Esophagus squamous epithelium (tissue), 5 donors: ENCODE data around the gene FAAP100. TPM values are rescaled to one million over a fixed set of nuclear protein-coding genes. Genes with fewer than 3 reads are reported as not detected.

Experiments
- DNase-seq: peaks from one replicate; lab custom pipeline; 2025; lab: John Stamatoyannopoulos, UW
- H3K27ac ChIP-seq, 4 donors: fragments of 200-600 bp; sonication (generic); one replicate each; pipeline ENCODE4 v1.5.1; 2016 to 2019; ENCODE audit warnings: mild to moderate bottlenecking in 1 of 4
- H3K27me3 ChIP-seq, 4 donors: fragments of 200-600 bp; sonication (generic); 1 replicate in 3 of 4; 2 replicates in 1 of 4; pipeline versions ENCODE4 v1.5.1 to v1.6.0; 2017 to 2021; ENCODE audit warnings: antibody characterized with exemption in 1 of 4
- H3K36me3 ChIP-seq, 3 donors: fragments of 200-600 bp; sonication (generic); one replicate each; pipeline ENCODE4 v1.5.1; 2016 to 2019
- H3K4me1 ChIP-seq, 3 donors: fragments of 200-600 bp; sonication (generic); one replicate each; pipeline ENCODE4 v1.5.1; 2017 to 2019
- H3K4me3 ChIP-seq, 4 donors: fragments of 200-600 bp; sonication (generic); 1 replicate in 3 of 4; 2 replicates in 1 of 4; pipeline ENCODE4 v1.5.1; 2016 to 2019; ENCODE audit warnings: mild to moderate bottlenecking in 2 of 4, moderate library complexity in 1 of 4
- H3K9me3 ChIP-seq, 3 donors: fragments of 200-600 bp; sonication (generic); one replicate each; pipeline ENCODE4 v1.5.1; 2016 to 2019
- CTCF ChIP-seq, 6 experiments: fragments of 450-650 bp in 4 of 6; fragments of 200-600 bp in 2 of 6; sonication (generic) in 2 of 6; IDR thresholded peaks; one replicate each; pipeline ENCODE4 v1.5.1; 2016 to 2019; ENCODE audit warnings: antibody characterized with exemption in 6 of 6, mild to moderate bottlenecking in 4 of 6, moderate library complexity in 4 of 6
- POLR2A ChIP-seq, 4 donors: fragments of 450-650 bp; IDR thresholded peaks; one replicate each; pipeline ENCODE4 v1.6.1; 2017; ENCODE audit warnings: antibody characterized with exemption in 4 of 4, mild to moderate bottlenecking in 4 of 4, moderate library complexity in 3 of 4
- WGBS, 2 donors: methylation state at CpG; one replicate each; pipeline ENCODE4 v1.1.5; 2018; 5-methylcytosine and 5-hydroxymethylcytosine counted together
- intact Hi-C: fragments of 100-400 bp; cut with DNase I; formaldehyde crosslinking; loops from one replicate; pipeline ENCODE4 v1.15.0; 2022
- total RNA-seq, 4 donors: library from RNA; depleted of rRNA; stranded (reverse); fragments of >200 nt; gene quantifications; one replicate each; pipeline ENCODE4 v1.1.0, GENCODE V29; 2016
- donor health status: DM: yes; HTN: yes; CAD: no.

FAAP100 gene
- total RNA-seq, 4 donors from 2014 or later, result 17.3 to 32.2 (median 26.1) TPM

- WGBS, 2 donors, result 65 to 88% methylated on average over 12 of the region's 12 CpGs
- no peak overlapping the region for H3K4me3 ChIP-seq
- no peak overlapping the region for H3K27ac ChIP-seq
- H3K36me3 ChIP-seq, result peaks cover 22 to 97% (median 27%) of the 10 kb centered on the region in 3 donors
- H3K27me3 ChIP-seq, result no peaks in the 10 kb centered on the region
- H3K9me3 ChIP-seq, result no peaks in the 10 kb centered on the region
- TF ChIP-seq CTCF (IDR thresholded peaks at IDR 0.05) (no peak), POLR2A (IDR thresholded peaks at IDR 0.05) (no peak)
- intact Hi-C loops, result no loop called here
- peaks cover 14 to 19% (median 16%) of the 10 kb centered on the region in 3 donors for H3K4me1 ChIP-seq
- no peak for DNase-seq
These were observed 20.5 kb upstream of the FAAP100 start for GRCh38 chr17:81572563-81573168.

- no peak for TF ChIP-seq CTCF (IDR thresholded peaks at IDR 0.05)
- Histone ChIP-seq H3K36me3 (peaks cover 23 to 100% (median 32%) of the 10 kb centered on the region in 3 donors), H3K27me3 (no peaks in the 10 kb centered on the region), H3K4me1 (peaks cover 12 to 21% (median 19%) of the 10 kb centered on the region in 3 donors), H3K27ac (no peak overlapping the region), H3K4me3 (no peak overlapping the region), H3K9me3 (no peaks in the 10 kb centered on the region)
- WGBS, 2 donors, result 89 to 94% methylated on average over 6 to 8 of the region's 11 CpGs
- intact Hi-C loops, result no loop called here
- no peak for DNase-seq
These were observed 18.8 kb upstream of the FAAP100 start for GRCh38 chr17:81570964-81571363.

DNA sequence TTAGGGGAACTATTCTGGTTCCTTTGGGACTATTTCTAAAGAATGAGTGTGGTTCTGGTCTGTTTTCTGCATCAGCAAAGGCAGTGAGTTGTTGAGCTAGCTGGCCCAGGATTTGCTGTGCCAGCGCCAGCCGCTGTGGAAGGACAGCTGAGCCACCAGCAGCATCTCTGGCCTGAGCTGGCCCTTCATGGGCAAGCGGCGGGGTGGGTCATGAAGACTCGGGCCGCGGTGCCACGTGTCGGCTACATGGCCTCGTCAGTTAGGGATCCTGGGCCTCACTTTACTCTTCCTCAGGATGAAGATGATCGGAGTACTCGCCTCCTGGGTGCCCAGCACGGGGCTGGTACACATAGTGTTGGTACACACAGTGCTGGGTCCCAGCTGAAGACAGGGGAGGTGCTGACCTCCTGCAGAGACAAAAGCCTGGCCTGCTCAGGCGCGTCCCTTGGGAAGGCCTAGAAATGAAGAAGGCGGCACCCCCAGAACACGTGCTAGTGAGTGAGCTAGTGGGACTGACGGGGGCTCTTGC is 17.9 kb upstream of the FAAP100 start:
- TF ChIP-seq CTCF (IDR thresholded peaks at IDR 0.05), result no peak
- no peak for TF ChIP-seq POLR2A (IDR thresholded peaks at IDR 0.05)
- peaks cover 31 to 100% (median 41%) of the 10 kb centered on the region in 3 donors for H3K36me3 ChIP-seq
- no peak overlapping the region for H3K27ac ChIP-seq
- no peaks in the 10 kb centered on the region for H3K27me3 ChIP-seq
- H3K4me1 ChIP-seq, result peaks cover 12 to 27% (median 25%) of the 10 kb centered on the region in 3 donors
- 97 to 100% methylated on average over 6 to 8 of the region's 18 CpGs for WGBS, 2 donors
- intact Hi-C loops, result no loop called here
- H3K9me3 ChIP-seq, result no peaks in the 10 kb centered on the region
- H3K4me3 ChIP-seq, result no peak overlapping the region
- DNase-seq, result no peak

- Histone ChIP-seq H3K36me3 (peaks cover 35 to 100% (median 46%) of the 10 kb centered on the region in 3 donors), H3K27ac (no peak overlapping the region), H3K9me3 (no peaks in the 10 kb centered on the region), H3K4me3 (no peak overlapping the region), H3K4me1 (peaks cover 12 to 27% (median 25%) of the 10 kb centered on the region in 3 donors), H3K27me3 (no peaks in the 10 kb centered on the region)
- WGBS, 2 donors, result 67 to 88% methylated on average over 1 to 10 of the region's 10 CpGs
- DNase-seq, result no peak
- intact Hi-C loops, result no loop called here
- TF ChIP-seq CTCF (IDR thresholded peaks at IDR 0.05) (no peak), POLR2A (IDR thresholded peaks at IDR 0.05) (no peak)
These were observed 16.3 kb upstream of the FAAP100 start for GRCh38 chr17:81568416-81568815.

DNA sequence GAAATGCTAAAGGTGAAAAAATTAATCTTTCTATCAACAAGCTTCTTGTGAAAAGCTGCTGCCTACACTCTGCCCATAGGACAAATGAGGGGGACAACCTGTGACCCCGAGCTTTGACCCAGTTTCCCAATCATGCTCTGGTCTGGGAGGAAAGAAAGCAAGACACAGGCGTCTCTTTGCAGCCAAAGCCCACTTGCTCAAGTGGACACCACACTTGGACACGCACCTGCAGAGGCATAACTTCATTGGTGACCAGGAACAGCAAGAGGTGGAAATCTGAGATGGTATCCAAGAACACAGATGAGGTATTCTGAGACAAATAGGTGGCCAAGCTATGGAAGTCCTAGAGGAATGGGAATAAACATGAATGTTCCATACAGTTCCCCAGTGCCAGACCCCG is 15.0 kb upstream of the FAAP100 start:
- Histone ChIP-seq H3K27me3 (no peaks in the 10 kb centered on the region), H3K4me1 (peaks cover 12 to 27% (median 25%) of the 10 kb centered on the region in 3 donors), H3K9me3 (no peaks in the 10 kb centered on the region), H3K27ac (peak overlapping the region; percentile 50 to 83 (median 72)), H3K4me3 (no peak overlapping the region), H3K36me3 (peaks cover 40 to 100% (median 46%) of the 10 kb centered on the region in 3 donors)
- DNase-seq, result no peak
- 53 to 56% methylated on average over 4 of the region's 4 CpGs for WGBS, 2 donors
- intact Hi-C loops, result no loop called here
- TF ChIP-seq POLR2A (IDR thresholded peaks at IDR 0.05) (no peak), CTCF (IDR thresholded peaks at IDR 0.05) (no peak)
